HG03045 (cell line): ENCODE data around the gene ZNF425.
"Not testable (repeated sequence)": the region's sequence is repeated elsewhere in the genome, so short reads cannot be mapped to it uniquely, and the experiment has no call there.

Source experiments
- ATAC-seq: cut with Tn5 transposase; IDR thresholded peaks from one replicate; pipeline ENCODE4 v1.9.1; 2021; ENCODE audit warnings: mild to moderate bottlenecking, moderate library complexity; ENCODE audit not compliant: unreplicated experiment

The ZNF425 gene

DNA sequence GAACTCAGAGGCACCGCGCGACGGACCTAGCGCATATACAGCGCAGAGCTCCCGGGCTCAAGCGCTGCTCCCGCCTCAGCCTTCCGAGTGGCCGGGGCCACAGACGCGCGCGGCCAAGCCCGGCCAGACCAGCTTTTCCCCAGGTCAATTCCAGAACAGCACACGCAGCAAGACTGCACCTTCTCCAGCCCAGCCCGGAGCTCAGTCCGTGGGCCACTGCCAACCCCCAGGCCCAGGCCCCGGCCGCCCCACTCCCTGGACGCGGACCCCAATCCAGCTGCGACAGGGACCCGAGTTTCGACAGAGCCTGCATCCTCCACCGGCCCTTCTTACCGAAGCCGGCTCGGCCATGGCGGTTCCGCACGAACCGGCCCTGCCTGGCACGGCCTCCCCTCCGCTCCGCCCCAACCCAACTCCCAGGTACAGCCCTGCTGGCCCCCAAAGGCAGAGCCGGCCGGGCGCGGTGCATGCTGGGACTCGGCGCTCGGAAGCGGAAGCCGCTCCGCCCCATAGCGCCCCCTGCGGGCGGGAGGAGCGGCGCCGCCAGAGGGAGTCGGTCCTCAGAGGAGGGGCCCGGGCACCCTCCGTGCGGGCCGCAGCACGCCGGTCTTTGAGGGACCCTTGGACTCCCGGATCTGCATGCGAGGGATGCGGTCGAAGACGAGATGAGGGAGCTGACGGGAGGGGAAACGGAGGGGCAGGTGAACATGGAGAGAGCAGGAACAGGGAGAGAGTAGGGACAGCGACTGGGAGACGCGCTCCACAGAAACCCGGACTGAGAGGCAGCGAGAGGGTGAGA is at the start of gene ZNF425:
Gene ZNF425 (minus strand): TSS at position 462 of the 799 bp plus-strand sequence. CDS start 111 bp downstream, at position 351.
- peak; percentile 85 for ATAC-seq

- no peak for ATAC-seq
Measured at GRCh38 chr7:149175150-149175549, 49.0 kb upstream of the ZNF425 start.

DNA sequence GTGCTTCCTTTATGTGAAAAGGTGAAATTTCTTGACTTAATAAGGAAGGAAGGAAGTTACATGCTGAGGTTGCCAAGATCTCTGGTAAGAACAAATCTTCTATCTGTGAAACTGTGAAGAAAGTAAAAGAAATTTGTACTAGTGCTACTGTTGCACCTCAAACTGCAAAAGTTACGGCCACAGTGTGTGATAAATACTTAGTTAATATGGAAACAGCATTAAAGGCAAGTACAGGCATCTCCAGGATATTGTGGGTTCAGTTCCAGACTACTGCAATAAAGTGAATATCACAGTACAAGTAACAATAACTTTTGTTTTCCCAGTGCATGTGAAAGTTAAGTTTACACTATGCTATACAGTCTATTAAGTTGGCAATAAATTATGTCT is 46.4 kb upstream of the ZNF425 start:
- no peak for ATAC-seq

DNA sequence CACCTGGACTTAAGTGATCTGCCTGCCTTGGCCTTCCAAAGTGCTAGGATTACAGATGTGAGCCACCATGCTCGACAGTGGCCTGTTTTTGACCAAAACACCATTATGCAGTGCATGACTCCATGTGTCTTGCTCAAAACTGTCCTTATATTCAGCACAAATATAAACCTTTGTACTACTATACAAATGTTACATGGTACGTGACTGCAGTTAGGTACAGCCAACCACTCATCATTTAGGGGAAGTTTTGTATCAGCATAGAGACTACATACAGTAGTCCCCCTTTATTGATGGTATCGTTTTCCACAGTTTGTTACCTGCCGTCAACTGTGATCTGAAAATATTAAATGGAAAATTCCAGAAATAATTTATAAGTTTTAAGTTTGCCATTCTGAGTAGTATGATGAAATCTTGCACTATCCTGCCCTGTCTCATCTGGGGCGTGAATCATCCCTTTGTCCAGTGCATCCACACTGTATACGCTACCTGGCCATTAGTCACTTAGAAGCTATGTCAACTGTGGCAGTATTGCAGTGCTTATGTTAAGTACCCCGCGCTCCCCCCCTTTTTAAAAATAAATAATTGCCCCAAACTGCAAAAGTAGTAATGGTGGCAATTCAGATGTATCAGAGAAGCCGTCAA is 45.9 kb upstream of the ZNF425 start:
- no peak for ATAC-seq

- ATAC-seq = no peak
Measured at GRCh38 chr7:149166630-149167352, 40.7 kb upstream of the ZNF425 start.

DNA sequence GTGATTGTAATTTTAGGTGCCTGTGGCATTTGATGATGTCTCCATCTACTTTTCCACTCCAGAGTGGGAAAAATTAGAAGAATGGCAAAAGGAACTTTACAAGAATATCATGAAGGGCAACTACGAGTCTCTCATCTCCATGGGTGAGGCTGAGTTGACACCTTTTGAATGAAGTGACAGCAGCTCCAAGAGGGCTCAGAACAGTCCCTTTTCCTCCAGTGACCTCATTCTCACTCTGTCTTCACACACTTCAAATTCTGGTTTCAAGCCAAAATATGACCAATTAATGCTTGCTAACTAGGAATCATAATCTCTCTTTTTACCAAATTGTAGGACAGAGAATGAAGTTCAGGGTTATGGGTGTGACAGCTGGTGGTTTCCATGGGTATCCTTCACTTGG is 40.0 kb upstream of the ZNF425 start:
- no peak for ATAC-seq

- no peak for ATAC-seq
Measured at GRCh38 chr7:149161241-149161848, 35.2 kb upstream of the ZNF425 start.

GRCh38 chr7:149156898-149157297 is 30.8 kb upstream of the ZNF425 start:
- ATAC-seq = no peak

GRCh38 chr7:149154056-149154455 is 27.9 kb upstream of the ZNF425 start:
- ATAC-seq = no peak

- no peak for ATAC-seq
Measured at GRCh38 chr7:149153346-149153745, 27.2 kb upstream of the ZNF425 start.

DNA sequence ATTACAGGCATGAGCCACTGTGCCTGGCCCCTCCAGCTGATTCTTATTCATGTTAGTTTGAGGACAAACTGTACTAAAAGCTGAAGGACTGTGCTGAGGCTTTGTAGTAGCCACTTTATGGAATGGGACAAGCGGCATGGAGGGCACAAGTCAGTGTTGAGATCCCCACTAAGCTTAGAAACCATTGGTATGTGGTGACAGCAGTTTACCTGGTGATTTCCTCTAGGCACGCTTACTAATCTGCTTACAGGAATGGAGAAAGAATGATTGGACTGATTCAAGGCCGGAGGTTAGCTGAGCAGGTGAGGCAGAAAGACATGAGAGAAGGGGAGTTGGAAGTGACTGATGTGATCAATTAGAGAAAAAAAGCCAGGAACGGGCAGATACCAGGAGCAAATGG is 24.9 kb upstream of the ZNF425 start:
- no peak for ATAC-seq

DNA sequence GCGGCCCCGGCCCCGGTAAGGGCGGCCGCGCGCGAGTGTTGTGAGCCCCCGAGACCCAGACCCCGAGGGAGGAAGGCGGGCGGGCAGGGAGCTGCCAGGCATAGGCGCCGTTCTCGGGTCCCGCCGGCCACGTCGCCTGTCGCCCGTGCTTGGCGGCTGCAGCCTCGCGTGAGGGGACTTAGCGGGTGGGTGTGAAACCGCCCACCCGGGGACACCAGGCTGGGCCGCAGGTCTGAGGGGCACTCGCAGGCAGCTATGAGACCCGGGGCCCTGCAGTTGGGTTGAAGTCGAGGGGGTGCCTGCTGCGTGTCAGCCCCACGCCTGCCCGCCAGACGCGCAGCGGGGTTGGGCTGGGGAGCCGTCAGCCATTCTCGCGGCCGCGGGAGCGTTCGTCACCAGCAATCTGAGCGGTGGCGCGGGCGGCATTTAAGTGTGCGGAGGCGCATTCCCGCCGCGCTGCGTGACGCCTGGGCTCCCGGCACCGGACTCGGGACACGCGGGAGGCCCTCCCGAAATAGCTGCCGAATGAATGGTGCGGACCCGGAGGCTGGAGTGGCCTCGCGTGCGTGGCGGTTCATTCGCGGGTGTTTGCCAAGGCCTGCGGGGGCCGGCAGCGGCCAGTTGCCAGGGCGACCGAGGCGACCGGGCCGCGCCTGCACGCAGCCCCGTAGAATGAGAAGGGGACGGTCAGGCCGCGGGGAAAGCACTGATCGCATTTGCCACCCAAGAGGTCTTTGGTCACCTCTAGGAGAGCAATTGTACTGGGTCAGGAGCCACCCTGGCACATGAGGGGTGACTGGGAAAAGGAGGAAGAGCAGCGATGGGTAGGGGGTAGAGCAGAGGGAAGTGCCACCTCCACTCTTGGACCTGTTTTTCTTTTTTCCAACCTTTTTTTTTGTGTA is 21.9 kb upstream of the ZNF425 start:
- ATAC-seq = peak; percentile 37

GRCh38 chr7:149147072-149147751 is 21.1 kb upstream of the ZNF425 start, which contains the start of gene ZNF398:
TSS of gene ZNF398 (plus strand) at chr7:149147453. CDS start at chr7:149147743, 290 bp downstream.
- peak; percentile 80 for ATAC-seq

DNA sequence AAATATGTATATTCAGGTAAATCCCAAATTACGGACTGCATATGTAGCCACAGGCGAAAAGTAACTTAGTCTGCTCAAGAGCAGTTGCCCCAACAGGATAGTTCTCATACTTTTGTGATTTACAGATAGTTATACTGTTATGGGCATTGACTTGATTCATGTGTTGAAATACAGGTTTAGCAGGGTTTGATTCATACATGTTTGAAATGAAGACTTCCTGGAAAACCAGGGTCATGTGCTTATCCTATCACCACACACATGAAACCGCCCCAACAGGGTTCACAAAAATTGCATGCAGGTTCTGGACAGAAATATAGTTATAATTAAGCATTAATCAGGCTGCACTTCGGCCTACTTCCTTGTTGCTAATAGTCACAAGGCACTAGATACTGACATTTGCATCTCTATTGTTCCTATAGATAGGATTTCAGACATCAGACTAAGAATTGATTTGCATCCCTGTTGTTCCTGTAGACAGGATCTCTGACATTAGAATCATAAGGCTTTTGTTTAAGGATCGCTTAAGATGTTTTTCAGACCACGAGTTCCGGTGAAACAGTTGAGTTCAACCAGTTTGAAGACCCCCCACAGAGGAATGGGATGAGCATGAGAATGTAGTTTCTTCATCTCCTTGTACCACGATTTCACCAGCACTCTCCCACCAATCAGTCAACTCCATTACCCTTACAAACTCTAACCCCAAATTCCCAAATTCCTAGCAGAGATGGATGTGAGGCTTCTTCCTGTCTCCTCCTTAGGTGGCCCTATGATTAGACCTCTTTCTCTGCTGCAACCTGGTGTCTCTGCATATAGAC is 19.1 kb upstream of the ZNF425 start:
- no peak for ATAC-seq

DNA sequence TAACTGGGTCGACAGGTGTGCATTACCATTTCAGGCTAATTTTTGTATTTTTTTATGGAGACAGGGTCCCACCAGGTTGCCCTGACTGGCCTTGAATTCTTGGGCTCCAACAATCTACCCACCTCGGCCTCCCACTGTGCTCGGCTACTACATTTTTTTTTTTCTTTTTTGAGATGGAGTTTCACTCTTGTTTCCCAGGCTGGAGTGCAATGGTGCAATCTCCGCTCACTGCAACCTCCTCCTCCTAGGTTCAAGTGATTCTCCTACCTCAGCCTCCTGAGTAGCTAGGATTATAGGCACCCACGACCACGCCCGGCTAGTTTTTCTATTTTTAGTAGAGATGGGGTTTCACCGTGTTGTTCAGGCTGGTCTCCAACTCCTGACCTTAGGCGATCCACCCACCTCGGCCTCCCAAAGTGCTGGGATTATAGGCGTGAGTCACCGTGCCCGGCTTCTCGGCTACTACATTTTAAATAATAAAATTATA is 18.4 kb upstream of the ZNF425 start:
- not testable (repeated sequence) for ATAC-seq

GRCh38 chr7:149141893-149142292 is 15.8 kb upstream of the ZNF425 start:
- no peak for ATAC-seq

- no peak for ATAC-seq
Measured at GRCh38 chr7:149140831-149141230, 14.7 kb upstream of the ZNF425 start.

DNA sequence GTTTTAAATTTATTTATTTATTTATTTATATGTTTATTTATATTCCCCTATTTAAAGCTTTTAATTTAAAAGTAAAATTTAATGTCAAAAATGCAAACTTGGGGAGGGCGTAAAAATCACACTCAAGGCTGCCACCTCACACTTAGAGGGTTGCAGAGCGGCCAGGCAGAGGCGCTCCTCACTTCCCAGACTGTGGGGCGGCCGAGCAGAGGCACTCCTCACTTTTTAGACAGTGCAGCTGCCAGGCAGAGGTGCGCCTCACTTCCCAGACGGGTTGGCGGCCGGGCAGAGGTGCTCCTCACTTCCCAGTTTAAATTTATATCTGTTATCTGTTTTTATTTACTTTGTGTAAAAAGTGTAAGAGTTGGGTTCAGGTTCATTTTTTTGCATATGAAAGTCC is 10.0 kb upstream of the ZNF425 start:
- ATAC-seq = no peak
